HepG2 (cell line): Measurements from ENCODE around the gene OGA. TPM values are rescaled to one million over a fixed set of nuclear protein-coding genes. Genes with fewer than 3 reads are reported as not detected.

Experiments
- ATAC-seq: fragments of 200-7000 bp; cut with Tn5 transposase; 3 replicates; pipeline ENCODE4 v1.9.1; 2020; ENCODE audit warnings: mild to moderate bottlenecking, moderate library complexity
- BruUV-seq: library from RNA; stranded (reverse); fragments of 400-500 nt; replicated peaks from 2 replicates; lab custom pipeline; 2021; lab: Mats Ljungman, UMichigan
- CTCF ChIA-PET: fragments of 300-600 bp; formaldehyde crosslinking; extraction: SDS; loops from one replicate; lab custom pipeline; 2021; ENCODE audit warnings: low total read pairs, inconsistent platforms, low intra/inter-chr PET ratio; lab: Yijun Ruan, JAX
- POLR2A ChIA-PET: fragments of 350-600 bp; sonication (Branson Sonifier 250); formaldehyde crosslinking; loops from one replicate; lab custom pipeline; 2020; ENCODE audit warnings: antibody characterized with exemption, inconsistent platforms; lab: Yijun Ruan, JAX
- DNase-seq: peaks from one replicate; pipeline ENCODE4 v3.0.0-alpha.2; 2015; ENCODE audit warnings: low spot score
- FAIRE-seq: peaks from 3 replicates; lab custom pipeline; 2011; peaks lifted over from hg19 to GRCh38; lab: Jason Lieb, UNC
- H2AFZ ChIP-seq: one replicate; pipeline ENCODE4 v1.6.1; 2011; ENCODE audit warnings: low read length, inconsistent platforms
- H3K27ac ChIP-seq: fragments of 300-600 bp; 3 replicates; pipeline ENCODE4 v1.8.0; 2011; ENCODE audit warnings: mixed run types, mild to moderate bottlenecking, mixed read lengths, low read length, inconsistent platforms; ENCODE audit not compliant: insufficient read depth; ENCODE audit errors: extremely low read length
- H3K27me3 ChIP-seq, 2 experiments: fragments of 200-600 bp in 1 of 2; 2 replicates in 1 of 2; 3 replicates in 1 of 2; pipeline versions ENCODE4 v1.6.0 to v1.8.0; 2011; ENCODE audit warnings: low read length in 2 of 2, mild to moderate bottlenecking in 2 of 2, moderate library complexity in 2 of 2, inconsistent platforms in 1 of 2; ENCODE audit not compliant: insufficient read depth in 2 of 2, control insufficient read depth in 1 of 2
- H3K36me3 ChIP-seq, 2 experiments: fragments of 200-600 bp in 1 of 2; replicated peaks in 1 of 2; 2 replicates in 1 of 2; 3 replicates in 1 of 2; pipeline versions ENCODE4 v1.5.1 to v1.8.0; 2011; ENCODE audit warnings: low read length in 2 of 2, inconsistent platforms in 1 of 2; ENCODE audit not compliant: insufficient read depth in 2 of 2, control insufficient read depth in 1 of 2
- H3K4me1 ChIP-seq: 2 replicates; pipeline ENCODE4 v1.5.1; 2012; ENCODE audit warnings: low read length, inconsistent platforms; ENCODE audit not compliant: insufficient read depth
- H3K4me2 ChIP-seq: 2 replicates; pipeline ENCODE4 v1.6.0; 2011; ENCODE audit warnings: low read depth, low read length, inconsistent platforms
- H3K4me3 ChIP-seq, 3 experiments: fragments of 200-600 bp in 1 of 3; sonication (generic), shearing (Covaris generic) in 1 of 3; replicated peaks in 1 of 3; 2 replicates each; pipeline ENCODE4 v1.5.1; 2011 to 2016; ENCODE audit warnings: low read length in 3 of 3, inconsistent platforms in 2 of 3, low read depth in 2 of 3, mild to moderate bottlenecking in 2 of 3, control low read depth in 1 of 3, mixed read lengths in 1 of 3; ENCODE audit not compliant: insufficient read depth in 1 of 3
- H3K79me2 ChIP-seq: one replicate; pipeline ENCODE4 v1.6.1; 2011; ENCODE audit warnings: low read length, inconsistent platforms; ENCODE audit not compliant: insufficient read depth
- H3K9ac ChIP-seq: 2 replicates; pipeline ENCODE4 v1.6.0; 2011; ENCODE audit warnings: mild to moderate bottlenecking, low read depth, low read length, inconsistent platforms; ENCODE audit not compliant: insufficient read depth
- H3K9me3 ChIP-seq: 2 replicates; pipeline ENCODE4 v1.5.1; 2012; ENCODE audit warnings: mild to moderate bottlenecking, low read length
- H4K20me1 ChIP-seq: 2 replicates; pipeline ENCODE4 v1.6.0; 2011; ENCODE audit warnings: inconsistent platforms, mild to moderate bottlenecking, low read length, moderate library complexity; ENCODE audit not compliant: insufficient read depth
- GLI4 ChIP-seq: sonication (generic); formaldehyde crosslinking; IDR thresholded peaks from 2 replicates; pipeline ENCODE4 v1.5.1; 2020; ENCODE audit warnings: missing genetic modification reagents, mild to moderate bottlenecking, moderate library complexity, borderline replicate concordance
- ZBTB2 ChIP-seq: sonication (generic); formaldehyde crosslinking; IDR thresholded peaks from 2 replicates; pipeline ENCODE4 v1.8.0; 2022; ENCODE audit warnings: low read depth, missing genetic modification reagents
- ZNF432 ChIP-seq: sonication (generic); formaldehyde crosslinking; IDR thresholded peaks from 2 replicates; pipeline ENCODE4 v1.5.0; 2020; ENCODE audit warnings: missing genetic modification reagents, mild to moderate bottlenecking, borderline replicate concordance
- WGBS: methylation state at CpG from one replicate; pipeline ENCODE4 v1.1.6; 2017; ENCODE audit warnings: low lambda C conversion rate; 5-methylcytosine and 5-hydroxymethylcytosine counted together
- in situ Hi-C: cut with HindIII; loops from 2 replicates; pipeline ENCODE4 v1.10.0; 2017; ENCODE audit warnings: low pct_unique_long_range_greater_than_20kb; ENCODE audit not compliant: extremely low pct_ligation_motif_present
- intact Hi-C: fragments of 100-400 bp; cut with micrococcal nuclease; formaldehyde crosslinking; loops from one replicate; pipeline ENCODE4 v1.10.0; 2022; ENCODE audit not compliant: unreplicated experiment
- polyA plus RNA-seq, 8 experiments: library from polyadenylated mRNA; depleted of rRNA in 3 of 8; stranded (reverse) in 7 of 8; unstranded in 1 of 8; fragments of >200 nt; fragmentation: Illumina TruSeq in 4 of 8; extraction: Trizol in 4 of 8; gene quantifications; 2 replicates each; pipeline versions ENCODE4 v1.2.1 to v1.2.3, GENCODE V29; 2011 to 2016; ENCODE audit warnings: low read depth in 4 of 8, missing spikeins in 1 of 8, mixed read lengths in 1 of 8; ENCODE audit not compliant: insufficient read depth in 1 of 8
- total RNA-seq, 5 experiments: library from RNA; depleted of rRNA; stranded (reverse); fragments of >200 nt; fragmentation: Illumina TruSeq; extraction: Trizol; gene quantifications; 2 replicates each; pipeline ENCODE4 v1.2.3, GENCODE V29; 2016; ENCODE audit warnings: low read depth in 1 of 5
- TF ChIP-seq, protein P1 (sequence below): sonication (generic); formaldehyde crosslinking; IDR thresholded peaks from 2 replicates; pipeline ENCODE4 v1.4.0; 2020; ENCODE audit warnings: mild to moderate bottlenecking, missing genetic modification reagents

Gene OGA
- total and polyA plus RNA-seq, 2 of the 13 experiments (the other 11 are each of a cell fraction or from before 2014, with no cell fraction given), result 33.2 to 39.8 TPM

- Histone ChIP-seq H2AFZ (no peak overlapping the region), H3K4me1 (no peaks in the 10 kb centered on the region), H4K20me1 (no peaks in the 10 kb centered on the region), H3K36me3 (0 out of 5 replicates have a peak, but pooled peaks cover 0 to 4% of the 10 kb centered on the region in 2 experiments), H3K27me3 (no peaks in the 10 kb centered on the region), H3K9me3 (no peaks in the 10 kb centered on the region), H3K9ac (no peak overlapping the region), H3K79me2 (no peaks in the 10 kb centered on the region), H3K4me2 (no peak overlapping the region), H3K27ac (no peak overlapping the region), H3K4me3 (no peak overlapping the region)
- ChIA-PET POLR2A (no interaction called here), CTCF (no interaction called here)
- BruUV-seq, result no TSS peak
- DNase-seq (no peak), FAIRE-seq (no peak), ATAC-seq (no peak)
- intact Hi-C loops (no loop called here), in situ Hi-C loops (no loop called here)
- TF ChIP-seq ZNF432 (CRISPR knock-in tag) (no peak), GLI4 (no peak), ZBTB2 (no peak)
- TF ChIP-seq, protein P1, sequence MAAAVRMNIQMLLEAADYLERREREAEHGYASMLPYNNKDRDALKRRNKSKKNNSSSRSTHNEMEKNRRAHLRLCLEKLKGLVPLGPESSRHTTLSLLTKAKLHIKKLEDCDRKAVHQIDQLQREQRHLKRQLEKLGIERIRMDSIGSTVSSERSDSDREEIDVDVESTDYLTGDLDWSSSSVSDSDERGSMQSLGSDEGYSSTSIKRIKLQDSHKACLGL (CRISPR knock-in tag), result no peak
- 96% methylated on average over 31 of the region's 31 CpGs for WGBS
Observed at GRCh38 chr10:101829561-101830315, 11.5 kb upstream of the OGA start.
